Left kidney (tissue), 2 donors: ENCODE results near the gene CDH8. TPM values are rescaled to one million over a fixed set of nuclear protein-coding genes. Genes with fewer than 3 reads are reported as not detected.
"Not testable (repeated sequence)": the region's sequence is repeated elsewhere in the genome, so short reads cannot be mapped to it uniquely, and the experiment has no call there.

ENCODE experiments used
- DNase-seq: peaks from one replicate; pipeline ENCODE4 v3.0.0-alpha.2; 2013
- polyA plus RNA-seq: library from polyadenylated mRNA; unstranded; fragments of 120-200 nt; gene quantifications from one replicate; pipeline ENCODE4 v1.2.1, GENCODE V29; 2013; ENCODE audit not compliant: insufficient read length

Gene CDH8
- polyA plus RNA-seq, 1 donor: 4.6 TPM

DNA sequence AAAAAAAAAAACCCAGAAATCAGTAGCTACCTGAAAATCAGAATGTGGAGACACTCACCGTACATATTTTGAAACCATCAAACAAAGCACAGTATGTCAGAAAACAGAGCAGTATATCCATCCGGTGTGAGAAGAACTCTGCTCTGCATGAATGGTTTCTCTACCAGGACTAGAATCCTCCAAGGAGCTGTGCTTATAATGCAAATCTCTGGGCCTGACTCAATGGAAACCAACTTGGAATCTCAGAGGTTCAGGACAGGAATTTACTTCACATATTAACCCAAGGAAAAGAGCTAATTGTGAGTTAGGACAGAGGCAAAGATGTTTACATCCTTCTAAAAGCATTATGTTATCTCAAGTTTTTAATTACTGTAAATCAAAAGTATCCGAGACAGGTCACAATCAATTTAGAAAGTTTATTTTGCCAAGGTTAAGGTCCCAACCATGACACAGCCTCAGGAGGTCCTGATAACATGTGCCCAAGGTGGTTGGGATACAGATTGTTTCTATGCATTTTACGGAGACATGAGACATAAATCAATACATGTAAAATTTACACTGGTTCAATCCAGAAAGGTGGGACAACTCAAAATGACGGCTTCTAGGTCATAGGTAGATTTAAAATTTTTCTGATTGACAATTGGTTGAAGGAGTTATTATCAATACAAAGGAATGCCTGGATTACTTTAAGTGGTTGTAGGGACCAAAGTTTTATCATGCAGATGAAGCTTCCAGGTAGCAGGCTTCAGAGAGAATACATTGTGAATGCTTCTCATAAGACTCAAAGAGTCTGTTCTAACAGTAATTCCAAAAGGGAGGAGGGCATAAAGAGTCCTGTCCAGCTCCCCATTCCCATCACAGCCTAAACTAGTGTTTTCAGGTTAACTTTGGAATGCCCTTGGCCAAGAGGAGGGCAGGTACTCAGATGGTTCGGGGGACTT lies 164.1 kb downstream of the CDH8 start:
- no peak for DNase-seq

DNA sequence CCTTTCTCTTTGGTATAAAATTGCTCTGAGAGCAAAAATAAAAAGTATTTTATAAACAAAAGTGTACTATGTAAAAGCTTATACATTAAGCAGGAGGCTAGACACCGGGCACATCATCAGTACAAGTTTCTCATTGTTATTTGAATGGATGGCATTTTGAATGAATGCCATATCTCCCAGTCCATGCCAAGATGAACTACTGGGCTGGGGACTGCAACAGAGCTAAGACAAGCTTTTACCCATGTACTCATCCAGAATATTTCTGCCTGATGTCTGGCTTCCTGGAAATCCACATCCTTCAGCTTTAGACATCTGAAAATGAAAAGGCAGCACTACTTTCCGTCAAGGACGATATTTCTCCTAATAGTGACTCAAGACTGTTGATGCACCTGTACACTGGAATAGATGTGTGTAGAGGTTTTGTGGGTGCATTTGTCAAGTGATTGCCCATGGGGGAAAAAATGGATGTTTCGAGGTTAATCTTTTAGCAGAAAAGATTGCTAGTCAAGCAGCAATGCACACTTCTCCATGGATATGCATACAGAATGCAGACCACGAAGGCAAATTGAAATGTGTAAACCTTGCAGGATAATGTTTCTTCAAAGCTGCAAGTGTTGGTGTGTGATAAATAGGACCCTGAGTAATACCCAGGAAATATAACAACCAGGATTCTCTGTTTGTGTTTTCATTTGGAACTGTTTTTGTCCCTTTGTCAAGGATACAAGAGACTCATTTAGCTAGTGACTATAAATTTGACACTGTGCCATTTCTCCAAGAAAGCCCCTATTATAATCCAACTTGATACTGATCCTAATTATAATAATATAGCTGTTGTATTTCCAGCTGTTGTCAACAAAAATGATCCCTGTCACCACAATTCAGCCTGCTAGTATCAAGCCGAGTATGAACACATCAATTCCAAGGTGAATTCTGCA lies 173.8 kb downstream of the CDH8 start:
- no peak for DNase-seq

DNA sequence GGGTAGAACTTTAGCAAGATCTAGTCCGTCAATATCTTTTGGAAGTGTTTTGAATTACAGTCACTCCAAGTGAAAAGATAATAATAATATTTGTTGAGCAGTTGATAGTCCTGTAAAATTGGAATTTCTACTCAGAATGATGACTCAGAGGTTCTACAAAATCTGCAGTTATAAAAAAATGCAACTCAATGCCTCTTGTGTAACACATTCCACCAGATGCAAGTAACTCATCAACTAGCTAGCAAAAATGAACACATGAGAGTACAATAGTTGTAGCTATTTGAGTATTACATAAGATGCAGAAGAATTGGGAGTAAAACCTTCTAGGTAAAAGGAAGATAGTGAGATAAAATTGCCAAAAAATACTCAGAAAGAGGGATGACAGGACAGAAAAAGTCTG lies 177.2 kb downstream of the CDH8 start:
- no peak for DNase-seq

DNA sequence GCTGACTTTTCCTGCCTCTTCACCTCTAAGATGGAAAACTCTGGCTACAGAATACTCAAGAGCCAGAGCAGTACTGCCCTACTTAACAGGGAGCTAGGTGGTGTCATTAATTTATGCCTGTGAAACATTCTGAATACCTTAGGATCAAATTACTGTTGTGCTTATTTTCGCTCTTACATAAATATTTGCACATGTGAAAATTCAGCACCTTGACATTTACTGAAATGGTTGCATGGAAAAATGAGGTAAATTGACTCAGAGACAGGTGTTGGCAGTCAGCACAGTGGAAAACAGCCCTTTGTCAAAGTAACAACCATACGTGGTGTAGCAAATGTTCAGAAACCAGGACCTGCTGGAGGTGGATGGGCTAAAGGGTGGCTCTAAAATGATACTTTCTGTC lies 193.6 kb downstream of the CDH8 start:
- no peak for DNase-seq

DNA sequence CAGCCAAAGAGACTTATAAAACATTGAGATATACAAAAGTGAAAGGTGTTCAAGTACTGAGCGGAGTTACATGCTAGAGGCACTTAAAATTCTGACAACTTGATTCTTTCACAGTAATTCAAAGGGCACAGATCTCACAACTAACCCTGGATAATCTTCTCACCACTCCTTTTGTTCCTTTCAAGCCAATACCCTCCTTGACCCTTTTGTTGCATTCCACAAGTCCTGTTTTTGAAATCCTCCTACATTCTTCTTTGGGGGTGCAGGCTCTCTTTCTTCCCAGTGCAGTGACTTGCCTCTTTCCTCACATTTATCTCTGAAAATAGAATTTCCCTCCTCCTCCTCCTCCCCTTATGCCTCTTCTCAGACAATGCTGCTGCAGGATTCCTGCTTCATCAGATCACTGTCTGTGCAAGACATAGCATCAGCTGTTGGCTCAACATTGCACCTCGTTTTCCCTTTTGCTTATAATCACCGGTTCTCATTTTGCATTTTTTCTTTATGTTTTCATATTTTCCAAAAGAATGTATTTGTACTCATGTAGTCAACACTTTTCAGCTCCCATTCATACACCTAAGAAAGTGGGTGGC lies 199.3 kb downstream of the CDH8 start:
- DNase-seq: no peak

DNA sequence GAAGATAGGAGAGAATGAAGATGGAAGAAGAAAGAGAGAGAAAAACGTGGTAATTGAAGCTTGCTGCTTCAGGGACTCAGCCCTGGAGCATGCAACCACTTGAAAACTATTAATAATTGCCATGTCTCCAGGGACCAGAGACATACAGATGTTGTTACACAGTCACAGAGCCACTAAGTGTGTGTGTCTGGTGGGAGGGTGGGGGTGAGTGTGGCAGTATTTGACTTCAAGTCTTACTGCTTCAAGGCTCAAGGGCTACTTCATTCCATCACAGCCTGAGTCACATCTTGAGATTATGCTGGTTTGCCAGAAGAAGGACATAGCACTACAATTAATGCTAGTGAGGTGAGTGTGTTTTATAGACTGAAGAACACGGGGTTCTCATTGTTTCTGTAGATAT lies 202.2 kb downstream of the CDH8 start:
- DNase-seq: no peak

DNA sequence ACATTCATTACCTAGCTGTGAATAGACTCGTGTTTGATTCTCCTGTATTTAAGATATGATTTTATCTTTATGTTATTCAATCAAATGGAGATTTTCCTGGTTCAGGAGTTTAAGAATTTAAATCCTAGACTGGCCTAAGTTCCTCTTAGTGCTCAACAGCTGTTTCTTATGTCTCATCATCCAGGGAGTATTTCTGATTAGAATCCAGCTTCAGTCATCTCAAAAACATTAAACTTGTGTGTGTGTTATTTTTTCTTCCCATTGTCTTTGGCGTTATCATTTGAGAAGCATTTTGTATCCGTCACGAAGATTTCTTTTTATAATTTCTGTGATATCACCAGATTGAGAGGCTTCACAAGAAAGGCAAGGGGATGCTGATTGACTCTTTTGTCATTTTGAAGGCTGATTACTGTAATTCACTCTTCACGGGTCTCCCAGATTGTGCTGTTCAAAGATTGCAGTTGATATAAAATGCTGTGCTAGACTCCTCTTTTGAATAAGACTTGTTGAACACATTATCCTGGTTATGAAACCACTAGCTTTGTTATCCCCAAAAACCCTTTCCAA lies 204.8 kb downstream of the CDH8 start:
- no peak for DNase-seq

DNA sequence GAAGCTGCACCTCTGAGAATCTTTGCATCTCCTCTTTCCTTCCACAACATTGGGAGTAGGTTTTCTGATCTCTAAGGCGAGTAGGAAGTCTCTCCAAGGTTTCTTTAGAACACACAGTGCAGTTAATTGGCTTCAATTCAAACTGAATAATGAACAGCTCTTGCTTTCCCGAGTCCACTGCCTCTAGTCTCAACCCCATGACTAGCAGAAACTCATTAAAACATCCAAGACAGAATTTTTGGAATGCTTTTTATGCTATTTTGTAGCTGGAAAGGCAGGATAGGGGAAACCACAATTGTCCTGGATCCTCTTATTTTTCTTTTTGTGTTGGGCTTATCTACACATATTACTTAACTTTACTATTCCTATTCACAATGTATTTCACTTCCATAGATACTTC lies 206.6 kb downstream of the CDH8 start:
- no peak for DNase-seq

DNA sequence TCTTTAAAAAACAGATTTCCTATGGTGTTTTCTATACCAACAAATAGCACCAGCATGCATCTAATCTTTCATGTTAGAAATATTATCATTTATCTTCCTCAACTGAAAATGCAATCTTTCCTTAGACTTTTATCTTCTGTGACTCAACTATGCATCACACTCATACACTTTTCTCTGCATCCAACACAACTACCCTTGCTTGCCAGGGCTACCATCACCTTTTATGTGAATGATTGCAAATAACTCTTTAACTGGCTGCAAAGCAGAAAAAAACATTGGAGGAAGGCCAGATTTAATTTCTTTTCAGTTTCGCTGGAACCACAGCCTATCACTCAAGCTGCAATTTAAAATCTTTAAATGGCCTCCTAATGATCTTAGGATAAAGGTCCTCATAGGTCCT lies 212.9 kb downstream of the CDH8 start:
- no peak for DNase-seq

DNA sequence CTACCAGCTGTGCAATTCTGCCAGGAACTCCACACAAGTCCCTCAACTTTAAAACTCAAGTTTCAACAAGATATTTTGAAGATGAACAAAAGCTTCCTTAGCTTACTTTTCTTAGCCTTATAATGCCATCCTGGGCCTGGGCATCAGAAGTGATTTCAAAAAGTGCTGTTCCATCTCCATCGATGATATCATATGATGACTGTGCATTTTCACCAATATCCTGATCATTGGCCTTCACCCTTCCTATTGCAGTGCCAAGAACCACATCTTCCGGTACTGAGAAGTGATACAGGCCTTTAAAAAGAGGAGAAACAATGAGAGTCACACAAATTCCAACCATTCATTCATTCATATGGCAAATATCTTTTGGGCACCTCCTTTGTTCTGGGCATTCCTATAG lies 215.4 kb downstream of the CDH8 start:
- DNase-seq: no peak

DNA sequence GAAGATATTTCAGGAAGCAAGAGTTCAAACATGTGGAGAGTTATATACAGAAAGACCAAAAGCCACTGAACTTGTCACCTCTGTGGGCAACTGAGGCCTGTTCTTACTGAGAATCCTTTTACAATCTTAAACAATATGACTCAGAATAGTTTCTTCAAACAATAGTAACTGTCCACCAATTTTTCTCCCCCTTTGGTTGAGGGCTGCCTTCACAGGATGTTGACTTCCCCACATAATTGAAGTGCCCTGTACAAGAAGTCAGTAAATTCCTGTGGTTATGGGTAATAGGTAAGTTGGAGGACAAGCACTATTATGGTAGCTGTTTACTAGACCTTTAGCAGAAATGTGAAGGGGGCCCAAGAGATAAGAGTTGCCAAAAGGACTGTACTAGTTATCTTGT lies 215.8 kb downstream of the CDH8 start:
- no peak for DNase-seq

DNA sequence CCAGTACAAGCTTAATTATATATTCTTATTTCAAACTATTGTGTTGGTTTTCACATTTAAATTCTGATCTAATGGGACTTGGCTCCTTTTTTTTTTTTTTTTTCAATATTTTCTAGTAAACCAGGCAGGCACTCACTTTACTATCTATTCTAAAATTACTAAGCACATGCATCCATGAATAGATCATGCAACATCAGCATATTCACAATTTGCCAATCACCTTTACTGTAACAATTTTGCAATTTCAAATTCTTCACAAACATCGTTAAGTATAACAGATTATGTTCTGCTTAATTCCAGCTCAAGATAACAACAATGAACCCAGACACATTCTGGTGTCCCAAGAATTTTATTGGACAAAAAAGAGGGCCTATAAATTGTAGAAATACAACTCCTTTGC lies 217.4 kb downstream of the CDH8 start:
- DNase-seq: no peak

DNA sequence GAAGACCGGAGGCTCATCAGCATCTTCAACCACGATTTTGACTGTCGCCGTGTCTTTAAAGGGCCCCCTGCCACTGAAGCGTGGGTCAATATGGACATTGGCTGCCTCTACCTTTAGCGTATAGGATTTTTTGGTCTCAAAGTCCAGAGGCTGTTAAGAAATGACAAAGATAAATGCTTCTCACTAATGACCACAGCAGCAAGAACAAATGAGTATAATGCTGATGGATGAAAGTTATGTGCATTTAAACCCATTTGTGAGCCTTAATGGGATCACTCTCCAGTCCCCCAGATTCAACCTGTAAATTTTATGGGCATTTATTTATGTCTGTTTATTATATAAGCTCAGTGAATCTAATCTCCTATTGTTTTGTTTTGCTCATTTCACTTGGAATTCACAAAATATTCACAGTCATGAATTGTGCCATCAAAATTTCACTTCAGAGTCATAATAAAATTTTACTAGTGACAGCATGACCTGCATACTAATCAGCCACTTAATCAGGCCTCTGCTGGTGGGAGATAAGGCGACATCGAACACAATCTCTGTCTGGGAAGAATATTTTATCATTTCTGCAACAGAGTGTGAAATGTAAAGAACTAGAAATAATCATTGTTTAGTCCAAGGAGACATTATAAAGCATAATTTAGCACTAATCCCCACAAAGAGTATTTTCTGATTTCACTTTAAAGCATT lies 218.5 kb downstream of the CDH8 start:
- DNase-seq: no peak

DNA sequence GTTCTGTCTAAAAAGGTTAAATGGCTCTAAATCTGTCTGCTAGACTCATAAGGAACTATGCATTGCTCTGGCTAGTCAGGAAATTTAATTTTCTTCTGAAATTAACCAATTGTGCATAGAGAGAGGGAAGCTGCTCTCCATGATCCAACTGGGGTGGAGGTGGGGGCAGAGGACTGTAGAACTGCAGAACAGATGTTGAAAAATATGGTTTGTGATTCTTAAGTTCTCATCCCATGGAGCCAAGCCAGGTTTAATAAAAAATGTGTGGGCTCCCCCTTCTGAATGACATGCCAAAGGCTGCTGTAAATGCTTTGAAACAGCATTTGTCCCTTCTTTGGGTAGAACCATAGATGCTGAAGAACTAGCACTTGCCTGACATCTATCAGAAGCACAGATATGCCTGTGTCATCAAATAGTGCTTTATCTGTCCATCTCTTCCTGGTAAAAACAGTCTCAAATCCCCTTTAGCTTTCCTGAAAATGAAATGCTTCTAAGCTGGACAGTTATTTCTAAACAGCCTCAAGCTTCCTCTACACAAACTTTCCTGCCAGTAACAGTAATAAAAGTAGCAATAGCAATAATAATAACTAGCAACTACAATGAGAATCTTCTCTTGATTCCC lies 221.4 kb downstream of the CDH8 start:
- DNase-seq: peak; percentile 7

DNA sequence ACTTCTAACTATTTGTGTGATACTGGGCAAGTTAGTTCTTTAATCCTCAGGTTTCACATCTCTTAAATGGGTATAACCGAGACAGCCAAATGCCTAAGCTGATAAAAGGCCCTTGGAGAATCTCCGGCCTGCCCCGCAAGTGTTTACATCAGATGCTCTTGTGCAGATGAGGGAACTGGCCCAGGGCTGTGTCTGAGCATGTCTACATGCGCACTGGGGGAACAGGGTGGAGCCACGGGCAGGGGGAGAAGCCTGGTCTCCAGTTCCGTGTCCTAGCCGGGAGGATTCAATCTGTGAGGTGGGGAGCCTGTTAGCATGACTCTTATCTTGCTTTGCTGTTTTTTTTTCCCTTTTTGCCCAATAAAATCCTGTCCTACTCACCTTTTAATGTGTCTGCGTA lies 222.9 kb downstream of the CDH8 start:
- no peak for DNase-seq

DNA sequence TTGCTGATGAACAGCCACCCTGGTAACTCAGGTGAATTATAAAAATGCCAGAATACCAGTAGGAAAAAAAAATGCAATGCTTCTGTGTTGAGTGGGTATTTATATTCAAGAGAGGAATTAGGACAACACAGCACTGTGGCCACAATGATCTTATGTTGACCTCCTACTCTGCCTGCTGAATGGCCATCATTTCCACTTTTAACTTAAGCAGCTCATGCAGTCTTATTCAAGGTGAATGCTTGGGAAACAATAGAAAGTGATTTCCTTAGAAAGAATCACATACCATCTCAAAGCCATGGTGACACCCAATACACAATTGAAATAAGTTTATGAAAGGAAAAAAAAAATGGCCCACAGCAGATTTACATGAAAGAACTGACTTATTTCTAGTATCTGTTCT lies 224.0 kb downstream of the CDH8 start:
- DNase-seq: no peak

DNA sequence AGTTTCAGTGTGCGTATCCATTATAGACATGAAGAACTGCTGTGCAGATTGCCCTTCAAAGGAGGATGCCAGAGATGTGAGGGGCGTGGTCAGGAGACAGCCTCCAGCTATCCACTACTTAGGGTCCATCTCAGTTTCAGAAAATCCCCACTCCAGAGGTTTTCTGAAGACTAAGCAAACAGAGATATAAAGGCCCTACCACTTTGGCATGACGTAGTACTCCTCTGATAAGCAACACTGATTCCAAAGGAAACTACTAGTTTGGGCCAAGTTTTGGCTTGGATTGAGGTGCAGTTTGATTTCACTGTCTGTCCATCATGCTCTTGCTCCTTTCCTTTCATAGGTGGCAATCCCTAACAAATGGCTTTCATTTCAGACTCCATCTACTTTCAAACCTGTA lies 228.7 kb downstream of the CDH8 start:
- DNase-seq: no peak

DNA sequence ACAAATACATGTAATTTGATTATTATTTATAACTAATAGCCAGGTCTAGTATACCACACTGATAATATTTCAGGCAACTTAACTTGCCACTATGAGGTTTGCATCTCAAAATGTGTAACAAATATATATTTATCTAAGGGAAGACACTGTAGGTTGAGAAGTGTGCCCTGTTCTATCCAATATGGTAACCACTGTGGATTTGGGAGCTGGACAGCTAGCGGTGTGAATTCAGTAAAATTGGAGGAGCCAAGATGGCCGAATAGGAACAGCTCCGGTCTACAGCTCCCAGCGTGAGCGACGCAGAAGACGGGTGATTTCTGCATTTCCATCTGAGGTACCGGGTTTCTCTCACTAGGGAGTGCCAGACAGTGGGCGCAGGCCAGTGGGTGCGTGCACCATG lies 235.0 kb downstream of the CDH8 start:
- not testable (repeated sequence) for DNase-seq

DNA sequence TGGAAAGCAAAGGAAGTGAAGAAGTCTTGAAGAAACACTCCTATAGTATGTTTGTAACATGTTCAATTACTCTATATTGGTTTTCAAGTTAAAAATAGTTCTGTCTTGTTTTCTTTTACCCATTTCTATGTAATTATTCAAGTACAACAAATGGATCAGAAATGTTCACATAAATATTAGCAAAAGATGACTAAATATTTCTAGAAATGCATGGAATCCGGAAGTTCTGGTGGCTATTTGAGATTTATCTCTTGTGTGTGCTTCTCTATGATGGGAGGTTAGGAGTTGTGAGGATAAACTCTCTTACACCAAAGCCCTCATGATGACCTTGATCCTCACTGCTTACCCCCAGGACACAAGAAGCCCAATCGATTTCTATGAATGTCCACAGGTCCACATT lies 237.5 kb downstream of the CDH8 start:
- DNase-seq: no peak

DNA sequence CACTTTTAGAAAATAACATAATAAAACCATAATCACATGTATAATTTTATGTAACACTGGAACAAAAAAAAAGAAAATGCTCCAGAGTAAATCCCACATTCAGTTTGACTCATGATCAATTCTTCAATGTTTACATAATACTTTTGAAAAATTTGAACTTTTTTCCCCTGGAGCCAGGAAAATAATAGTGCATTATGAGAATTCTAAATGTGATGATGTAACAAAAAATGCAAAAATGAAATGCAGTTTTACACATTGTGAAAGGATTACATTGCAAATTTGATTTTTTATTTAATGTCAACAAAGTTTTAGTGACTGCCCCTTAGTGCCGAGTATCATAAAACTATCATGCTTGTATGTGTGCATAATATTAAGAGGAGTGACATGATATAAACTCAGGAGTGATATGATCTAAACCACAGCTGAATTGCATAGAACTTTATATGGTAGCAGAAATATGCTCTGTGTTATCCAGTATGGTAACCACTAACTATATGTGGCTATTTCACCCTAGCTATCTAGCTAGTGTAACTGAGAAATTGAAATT lies 238.2 kb downstream of the CDH8 start:
- no peak for DNase-seq

DNA sequence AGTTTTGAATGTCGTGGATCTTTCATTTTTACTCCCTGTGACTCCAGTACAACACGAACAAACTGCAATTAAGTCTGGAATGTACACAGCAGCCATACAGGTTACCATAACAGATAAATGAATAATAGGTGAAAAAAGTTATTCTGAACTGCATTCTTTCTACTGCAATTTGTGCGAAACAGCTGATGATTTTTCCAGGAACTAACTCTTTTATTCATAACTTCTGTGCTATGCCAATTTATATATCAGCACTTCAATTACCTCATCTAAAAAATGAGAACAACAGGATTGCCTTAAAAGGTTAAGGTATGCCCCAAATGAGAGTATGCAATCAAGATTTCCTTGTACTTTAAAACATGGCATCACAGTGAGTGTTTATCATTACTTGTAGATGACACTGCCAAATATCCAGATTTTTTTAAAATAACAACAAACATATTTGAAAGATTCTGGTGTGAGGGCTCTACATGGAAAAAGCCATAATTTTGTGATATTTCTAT lies 238.9 kb downstream of the CDH8 start:
- no peak for DNase-seq
